B cell (primary cell): Measurements from ENCODE around the gene PFN3. TPM values are rescaled to one million over a fixed set of nuclear protein-coding genes. Genes with fewer than 3 reads are reported as not detected.

Experiments
- ATAC-seq: fragments of 200-7000 bp; cut with Tn5 transposase; one replicate; pipeline ENCODE4 v1.10.0; 2021; ENCODE audit warnings: low read depth, mild to moderate bottlenecking, moderate number of reproducible peaks, moderate library complexity
- CTCF ChIA-PET: fragments of 350-600 bp; sonication (Branson Sonifier 250); formaldehyde crosslinking; loops from one replicate; lab custom pipeline; 2021; ENCODE audit warnings: antibody characterized with exemption, inconsistent platforms; lab: Charles Lee
- POLR2A ChIA-PET: fragments of 350-600 bp; sonication (Branson Sonifier 250); formaldehyde crosslinking; loops from one replicate; lab custom pipeline; 2021; ENCODE audit warnings: antibody characterized with exemption; lab: Charles Lee
- DNase-seq: peaks from one replicate; pipeline ENCODE4 v3.0.0; 2013
- H2AFZ ChIP-seq: 2 replicates; pipeline ENCODE4 v1.6.1; 2012; ENCODE audit warnings: mild to moderate bottlenecking, low read depth, low read length; ENCODE audit not compliant: insufficient read depth, poor library complexity, severe bottlenecking
- H3K27ac ChIP-seq, 2 donors: 1 replicate in 1 of 2; 2 replicates in 1 of 2; pipeline ENCODE4 v1.5.1; 2012 to 2013; ENCODE audit warnings: low read length in 2 of 2, mild to moderate bottlenecking in 2 of 2, moderate library complexity in 1 of 2
- H3K27me3 ChIP-seq, 4 experiments: fragments of 200-600 bp in 1 of 4; sonication (generic) in 1 of 4; replicated peaks in 1 of 4; 1 replicate in 2 of 4; 2 replicates in 2 of 4; pipeline versions ENCODE4 v1.6.1 to v1.7.0; 2013 to 2016; ENCODE audit warnings: low read length in 3 of 4, mild to moderate bottlenecking in 2 of 4, mixed read lengths in 1 of 4, moderate library complexity in 1 of 4; ENCODE audit not compliant: insufficient read depth in 4 of 4, control insufficient read depth in 3 of 4; ENCODE audit errors: control extremely low read depth in 1 of 4
- H3K36me3 ChIP-seq, 2 experiments: replicated peaks in 1 of 2; 1 replicate in 1 of 2; 2 replicates in 1 of 2; pipeline versions ENCODE4 v1.6.1 to v1.7.1; 2013; ENCODE audit warnings: low read length in 1 of 2; ENCODE audit not compliant: insufficient read depth in 2 of 2, control insufficient read depth in 1 of 2; ENCODE audit errors: control extremely low read depth in 1 of 2, extremely low read depth in 1 of 2
- H3K4me1 ChIP-seq, 2 donors: fragments of 200-600 bp in 1 of 2; sonication (generic) in 1 of 2; 1 replicate in 1 of 2; 2 replicates in 1 of 2; pipeline versions ENCODE4 v1.5.1 to v1.6.1; 2013 to 2017; ENCODE audit warnings: low read length in 2 of 2; ENCODE audit not compliant: control insufficient read depth in 2 of 2, insufficient read depth in 2 of 2
- H3K4me2 ChIP-seq: replicated peaks from 2 replicates; pipeline ENCODE3; 2012; ENCODE audit warnings: mild to moderate bottlenecking, low read depth, low read length; ENCODE audit not compliant: poor library complexity, severe bottlenecking
- H3K4me3 ChIP-seq, 5 experiments: fragments of 200-600 bp in 1 of 5; sonication (generic) in 1 of 5; 1 replicate in 3 of 5; 2 replicates in 2 of 5; pipeline versions ENCODE4 v1.5.1 to v1.7.0; 2011 to 2016; ENCODE audit warnings: low read length in 4 of 5, mild to moderate bottlenecking in 4 of 5, low read depth in 2 of 5, control low read depth in 1 of 5, moderate library complexity in 1 of 5; ENCODE audit not compliant: insufficient read depth in 1 of 5; ENCODE audit errors: control extremely low read depth in 1 of 5, extremely low read depth in 1 of 5
- H3K79me2 ChIP-seq: fragments of 200-600 bp; sonication (generic); one replicate; pipeline ENCODE4 v1.6.0; 2016; ENCODE audit warnings: low read length; ENCODE audit not compliant: control insufficient read depth, insufficient read depth
- H3K9ac ChIP-seq: fragments of 200-600 bp; sonication (generic); 2 replicates; pipeline ENCODE4 v1.6.1; 2017; ENCODE audit warnings: mild to moderate bottlenecking, low read length, moderate library complexity
- H3K9me3 ChIP-seq, 3 donors: one replicate each; pipeline versions ENCODE4 v1.6.1 to v1.7.1; 2013; ENCODE audit warnings: low read length in 2 of 3; ENCODE audit not compliant: control insufficient read depth in 2 of 3, insufficient read depth in 1 of 3; ENCODE audit errors: control extremely low read depth in 1 of 3
- H4K20me1 ChIP-seq: 2 replicates; pipeline ENCODE4 v1.6.0; 2012; ENCODE audit warnings: mild to moderate bottlenecking, low read length; ENCODE audit not compliant: insufficient read depth, control insufficient read depth, poor library complexity, severe bottlenecking
- H3K27ac Mint-ChIP-seq: one replicate; pipeline ENCODE4 v1.8.0; 2021; ENCODE audit warnings: mixed read lengths
- H3K27me3 Mint-ChIP-seq: one replicate; pipeline ENCODE4 v1.8.0; 2021; ENCODE audit warnings: mixed read lengths
- H3K4me1 Mint-ChIP-seq: one replicate; pipeline ENCODE4 v1.8.0; 2021; ENCODE audit warnings: mixed read lengths
- H3K4me3 Mint-ChIP-seq: one replicate; pipeline ENCODE4 v1.8.0; 2021; ENCODE audit warnings: mixed read lengths
- H3K9me3 Mint-ChIP-seq: one replicate; pipeline ENCODE4 v1.8.0; 2022; ENCODE audit warnings: mixed read lengths; ENCODE audit not compliant: insufficient read depth
- EZH2 ChIP-seq: IDR thresholded peaks from 2 replicates; pipeline ENCODE4 v1.6.1; 2012; ENCODE audit warnings: borderline replicate concordance, low read depth, mild to moderate bottlenecking, moderate library complexity, low read length; ENCODE audit not compliant: insufficient read depth, poor library complexity, severe bottlenecking
- WGBS: methylation state at CpG from one replicate; pipeline ENCODE4 v1.1.5; 2013; ENCODE audit warnings: missing lambda C conversion rate; ENCODE audit not compliant: insufficient coverage; 5-methylcytosine and 5-hydroxymethylcytosine counted together
- intact Hi-C: fragments of 100-400 bp; cut with micrococcal nuclease; formaldehyde crosslinking; loops from one replicate; pipeline ENCODE4 v1.10.0; 2022
- polyA plus RNA-seq: library from polyadenylated mRNA; depleted of rRNA; stranded (reverse); fragments of >200 nt; gene quantifications from 2 replicates; pipeline ENCODE4 v1.2.3, GENCODE V29; 2012
- total RNA-seq, 2 donors: library from RNA; stranded (reverse); fragments of 120-200 nt in 1 of 2; gene quantifications; 1 replicate in 1 of 2; 2 replicates in 1 of 2; pipeline versions ENCODE4 v1.2.3 to v1.2.4, GENCODE V29; 2013 to 2022
- TF ChIP-seq, protein P1 (sequence below): fragments of 200-600 bp; IDR thresholded peaks from one replicate; pipeline ENCODE4 v1.8.0; 2022; ENCODE audit warnings: antibody characterized with exemption, mild to moderate bottlenecking

Gene PFN3
- total and polyA plus RNA-seq, 2 donors (not counting 1 experiment from before 2014, with no cell fraction given), result not detected

DNA sequence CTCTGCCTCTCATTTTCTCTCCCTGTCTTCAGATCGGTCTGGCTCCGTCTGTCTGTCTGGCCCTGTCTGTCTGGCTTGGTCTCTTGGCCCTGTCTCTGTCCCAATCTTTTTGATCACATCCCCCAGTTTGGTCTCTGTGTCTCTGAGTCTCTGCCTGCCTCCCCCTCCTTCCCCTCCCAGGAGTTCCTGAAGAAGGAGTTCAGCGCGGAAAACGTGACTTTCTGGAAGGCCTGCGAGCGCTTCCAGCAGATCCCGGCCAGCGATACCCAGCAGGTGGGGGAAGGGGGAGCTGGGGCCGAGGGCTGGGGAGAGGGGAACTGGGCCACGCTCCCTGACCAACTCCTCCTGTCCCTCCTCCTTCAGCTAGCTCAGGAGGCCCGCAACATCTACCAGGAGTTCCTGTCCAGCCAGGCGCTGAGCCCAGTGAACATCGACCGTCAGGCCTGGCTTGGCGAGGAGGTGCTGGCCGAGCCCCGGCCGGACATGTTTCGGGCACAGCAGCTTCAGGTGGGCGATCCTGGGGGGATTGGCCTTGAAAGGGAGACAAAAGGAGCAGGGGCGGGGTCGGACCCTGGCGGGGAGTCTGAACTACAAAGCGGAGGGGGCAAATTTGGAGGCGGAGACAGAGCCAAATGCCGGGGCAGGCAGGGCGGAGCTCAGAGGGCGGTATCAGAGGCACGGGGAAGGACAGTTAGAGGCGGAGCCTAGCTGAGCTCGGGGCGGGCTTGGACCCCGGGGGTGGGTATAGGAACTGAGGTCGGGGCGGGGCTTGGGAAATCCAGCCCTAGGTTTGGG lies 33.7 kb downstream of the PFN3 start:
- Mint-ChIP-seq H3K9me3 (no peaks in the 10 kb centered on the region), H3K27ac (no peak overlapping the region), H3K4me1 (peaks cover 54% of the 10 kb centered on the region), H3K4me3 (no peak overlapping the region), H3K27me3 (no peaks in the 10 kb centered on the region)
- Histone ChIP-seq H2AFZ (no peak overlapping the region), H3K79me2 (peaks cover 47% of the 10 kb centered on the region), H4K20me1 (peaks cover 96% of the 10 kb centered on the region), H3K4me1 (peaks cover 40 to 55% of the 10 kb centered on the region in 2 donors), H3K4me2 (no peak overlapping the region), H3K36me3 (peaks cover 0 to 53% of the 10 kb centered on the region in 2 experiments), H3K4me3 (no peak overlapping the region), H3K27me3 (no peaks in the 10 kb centered on the region), H3K9ac (no peak overlapping the region), H3K27ac (no peak overlapping the region), H3K9me3 (no peaks in the 10 kb centered on the region)
- intact Hi-C loops, result no loop called here
- no peak for DNase-seq
- POLR2A ChIA-PET, result no interaction called here
- CTCF ChIA-PET, result interaction anchor here (0.9 to 3.3 kb wide), 3 partner anchors 24 to 253 kb away, joined by 4 to 9 read pairs (median 5); no protein-coding TSS in a partner anchor
- WGBS, result 96% methylated on average over 20 of the region's 36 CpGs
- ATAC-seq, result no peak
- TF ChIP-seq, protein P1, sequence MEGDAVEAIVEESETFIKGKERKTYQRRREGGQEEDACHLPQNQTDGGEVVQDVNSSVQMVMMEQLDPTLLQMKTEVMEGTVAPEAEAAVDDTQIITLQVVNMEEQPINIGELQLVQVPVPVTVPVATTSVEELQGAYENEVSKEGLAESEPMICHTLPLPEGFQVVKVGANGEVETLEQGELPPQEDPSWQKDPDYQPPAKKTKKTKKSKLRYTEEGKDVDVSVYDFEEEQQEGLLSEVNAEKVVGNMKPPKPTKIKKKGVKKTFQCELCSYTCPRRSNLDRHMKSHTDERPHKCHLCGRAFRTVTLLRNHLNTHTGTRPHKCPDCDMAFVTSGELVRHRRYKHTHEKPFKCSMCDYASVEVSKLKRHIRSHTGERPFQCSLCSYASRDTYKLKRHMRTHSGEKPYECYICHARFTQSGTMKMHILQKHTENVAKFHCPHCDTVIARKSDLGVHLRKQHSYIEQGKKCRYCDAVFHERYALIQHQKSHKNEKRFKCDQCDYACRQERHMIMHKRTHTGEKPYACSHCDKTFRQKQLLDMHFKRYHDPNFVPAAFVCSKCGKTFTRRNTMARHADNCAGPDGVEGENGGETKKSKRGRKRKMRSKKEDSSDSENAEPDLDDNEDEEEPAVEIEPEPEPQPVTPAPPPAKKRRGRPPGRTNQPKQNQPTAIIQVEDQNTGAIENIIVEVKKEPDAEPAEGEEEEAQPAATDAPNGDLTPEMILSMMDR, result no peak
- TF ChIP-seq EZH2, result no peak
